Sigmoid colon (tissue), 4 donors: Measurements from ENCODE around the gene STX19.

ENCODE experiments used
- EP300 ChIP-seq, 4 donors: sonication (generic); formaldehyde crosslinking; IDR thresholded peaks; one replicate each; pipeline ENCODE4 v1.6.1; 2017; ENCODE audit warnings: antibody characterized with exemption in 4 of 4
- POLR2A ChIP-seq, 2 donors: fragments of 450-650 bp; IDR thresholded peaks; one replicate each; pipeline ENCODE4 v1.6.1; 2016; ENCODE audit warnings: antibody characterized with exemption in 2 of 2, mild to moderate bottlenecking in 2 of 2, moderate library complexity in 2 of 2
- POLR2AphosphoS5 ChIP-seq, 4 donors: sonication (generic); formaldehyde crosslinking; IDR thresholded peaks; one replicate each; pipeline ENCODE4 v1.6.1; 2017; ENCODE audit warnings: antibody characterized with exemption in 4 of 4
- TF ChIP-seq, protein P1 (sequence below), 4 experiments: fragments of 450-650 bp in 3 of 4; fragments of 200-600 bp in 1 of 4; IDR thresholded peaks; one replicate each; pipeline ENCODE4 v1.5.1; 2016 to 2019; ENCODE audit warnings: antibody characterized with exemption in 4 of 4, mild to moderate bottlenecking in 3 of 4, moderate library complexity in 2 of 4

GRCh38 chr3:94061297-94061696 lies 32.9 kb upstream of the STX19 start:
- no peak for TF ChIP-seq POLR2A (IDR thresholded peaks at IDR 0.05)
- TF ChIP-seq, protein P1, sequence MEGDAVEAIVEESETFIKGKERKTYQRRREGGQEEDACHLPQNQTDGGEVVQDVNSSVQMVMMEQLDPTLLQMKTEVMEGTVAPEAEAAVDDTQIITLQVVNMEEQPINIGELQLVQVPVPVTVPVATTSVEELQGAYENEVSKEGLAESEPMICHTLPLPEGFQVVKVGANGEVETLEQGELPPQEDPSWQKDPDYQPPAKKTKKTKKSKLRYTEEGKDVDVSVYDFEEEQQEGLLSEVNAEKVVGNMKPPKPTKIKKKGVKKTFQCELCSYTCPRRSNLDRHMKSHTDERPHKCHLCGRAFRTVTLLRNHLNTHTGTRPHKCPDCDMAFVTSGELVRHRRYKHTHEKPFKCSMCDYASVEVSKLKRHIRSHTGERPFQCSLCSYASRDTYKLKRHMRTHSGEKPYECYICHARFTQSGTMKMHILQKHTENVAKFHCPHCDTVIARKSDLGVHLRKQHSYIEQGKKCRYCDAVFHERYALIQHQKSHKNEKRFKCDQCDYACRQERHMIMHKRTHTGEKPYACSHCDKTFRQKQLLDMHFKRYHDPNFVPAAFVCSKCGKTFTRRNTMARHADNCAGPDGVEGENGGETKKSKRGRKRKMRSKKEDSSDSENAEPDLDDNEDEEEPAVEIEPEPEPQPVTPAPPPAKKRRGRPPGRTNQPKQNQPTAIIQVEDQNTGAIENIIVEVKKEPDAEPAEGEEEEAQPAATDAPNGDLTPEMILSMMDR (IDR thresholded peaks at IDR 0.05) = peak in 1 of 4 experiments; percentile 9
- TF ChIP-seq POLR2AphosphoS5 (IDR thresholded peaks at IDR 0.05) = no peak
- TF ChIP-seq EP300 (IDR thresholded peaks at IDR 0.05) = no peak
